Body of pancreas (tissue), 4 donors: Measurements from ENCODE around the gene MEIS2.

Experiments used
- POLR2A ChIP-seq, 3 donors: fragments of 450-650 bp; IDR thresholded peaks; one replicate each; pipeline ENCODE4 v1.6.1; 2016; ENCODE audit warnings: antibody characterized with exemption in 3 of 3, mild to moderate bottlenecking in 2 of 3
- TF ChIP-seq, protein P1 (sequence below), 7 experiments: fragments of 450-650 bp in 4 of 7; fragments of 200-600 bp in 3 of 7; sonication (generic) in 3 of 7; IDR thresholded peaks; one replicate each; pipeline ENCODE4 v1.5.1; 2016 to 2019; ENCODE audit warnings: antibody characterized with exemption in 7 of 7

GRCh38 chr15:37004981-37005735, 95.2 kb downstream of the MEIS2 start:
- TF ChIP-seq, protein P1, sequence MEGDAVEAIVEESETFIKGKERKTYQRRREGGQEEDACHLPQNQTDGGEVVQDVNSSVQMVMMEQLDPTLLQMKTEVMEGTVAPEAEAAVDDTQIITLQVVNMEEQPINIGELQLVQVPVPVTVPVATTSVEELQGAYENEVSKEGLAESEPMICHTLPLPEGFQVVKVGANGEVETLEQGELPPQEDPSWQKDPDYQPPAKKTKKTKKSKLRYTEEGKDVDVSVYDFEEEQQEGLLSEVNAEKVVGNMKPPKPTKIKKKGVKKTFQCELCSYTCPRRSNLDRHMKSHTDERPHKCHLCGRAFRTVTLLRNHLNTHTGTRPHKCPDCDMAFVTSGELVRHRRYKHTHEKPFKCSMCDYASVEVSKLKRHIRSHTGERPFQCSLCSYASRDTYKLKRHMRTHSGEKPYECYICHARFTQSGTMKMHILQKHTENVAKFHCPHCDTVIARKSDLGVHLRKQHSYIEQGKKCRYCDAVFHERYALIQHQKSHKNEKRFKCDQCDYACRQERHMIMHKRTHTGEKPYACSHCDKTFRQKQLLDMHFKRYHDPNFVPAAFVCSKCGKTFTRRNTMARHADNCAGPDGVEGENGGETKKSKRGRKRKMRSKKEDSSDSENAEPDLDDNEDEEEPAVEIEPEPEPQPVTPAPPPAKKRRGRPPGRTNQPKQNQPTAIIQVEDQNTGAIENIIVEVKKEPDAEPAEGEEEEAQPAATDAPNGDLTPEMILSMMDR (IDR thresholded peaks at IDR 0.05), result no peak
- TF ChIP-seq POLR2A (IDR thresholded peaks at IDR 0.05), result no peak
